Kidney (tissue), 14 donors: ENCODE results near the gene SPTLC2. TPM values are rescaled to one million over a fixed set of nuclear protein-coding genes. Genes with fewer than 3 reads are reported as not detected.
A peak's percentile ranks its signal among the peaks of the same experiment; 100 is the strongest.

ENCODE experiments used
- DNase-seq, 5 donors: peaks; one replicate each; pipeline ENCODE4 v3.0.0-alpha.2; 2013 to 2020
- FAIRE-seq: peaks from 2 replicates; lab custom pipeline; 2012; peaks lifted over from hg19 to GRCh38; lab: Jason Lieb, UNC
- H3K27ac ChIP-seq, 2 donors: one replicate each; pipeline ENCODE4 v1.7.0; 2013; ENCODE audit warnings: low read depth in 2 of 2, low read length in 2 of 2, inconsistent platforms in 1 of 2
- H3K27me3 ChIP-seq: one replicate; pipeline ENCODE4 v1.7.1; 2013; ENCODE audit warnings: low read length, inconsistent platforms; ENCODE audit not compliant: control insufficient read depth, insufficient read depth
- H3K36me3 ChIP-seq, 3 donors: one replicate each; pipeline versions ENCODE4 v1.7.0 to v1.7.1; 2013; ENCODE audit warnings: low read length in 3 of 3, control low read depth in 1 of 3, inconsistent platforms in 1 of 3; ENCODE audit not compliant: insufficient read depth in 3 of 3, control insufficient read depth in 2 of 3
- H3K4me1 ChIP-seq, 3 donors: one replicate each; pipeline versions ENCODE4 v1.7.0 to v1.7.1; 2013; ENCODE audit warnings: low read length in 3 of 3, inconsistent platforms in 1 of 3, low read depth in 1 of 3; ENCODE audit not compliant: control insufficient read depth in 2 of 3, insufficient read depth in 2 of 3
- H3K4me3 ChIP-seq, 3 donors: one replicate each; pipeline versions ENCODE4 v1.7.0 to v1.8.1; 2013; ENCODE audit warnings: low read length in 3 of 3, control low read depth in 1 of 3, inconsistent platforms in 1 of 3
- H3K9ac ChIP-seq, 3 donors: one replicate each; pipeline versions ENCODE4 v1.7.0 to v1.7.1; 2013; ENCODE audit warnings: low read length in 3 of 3, control low read depth in 1 of 3, inconsistent platforms in 1 of 3
- H3K9me3 ChIP-seq, 3 donors: one replicate each; pipeline versions ENCODE4 v1.7.0 to v1.7.1; 2013; ENCODE audit warnings: low read length in 3 of 3, control low read depth in 1 of 3, inconsistent platforms in 1 of 3; ENCODE audit not compliant: control insufficient read depth in 2 of 3, insufficient read depth in 1 of 3
- intact Hi-C: fragments of 100-400 bp; cut with DNase I; formaldehyde crosslinking; loops from one replicate; pipeline ENCODE4 v1.11.1; 2022
- polyA plus RNA-seq: library from polyadenylated mRNA; stranded (reverse); fragments of 350-450 nt; fragmentation: Illumina TruSeq; extraction: RNeasy Lipid Tissue Mini Kit (QIAGEN cat#74804); gene quantifications from one replicate; pipeline ENCODE4 v1.2.3, GENCODE V29; 2014; ENCODE audit warnings: low read depth, low replicate concordance; ENCODE audit not compliant: insufficient read depth
- total RNA-seq: library from RNA; stranded (reverse); fragmentation: NEBNext Ultra II Directional; extraction: Animal tissue kit (Norgen Biotek cat#: 25700); gene quantifications from one replicate; pipeline ENCODE4 v1.2.1, GENCODE V29; 2021
- TF ChIP-seq, protein P1 (sequence below): IDR thresholded peaks from 3 replicates; pipeline ENCODE4 v1.5.1; 2012; ENCODE audit warnings: mild to moderate bottlenecking, moderate library complexity, borderline replicate concordance; ENCODE audit not compliant: insufficient read depth; ENCODE audit errors: extremely low read depth
- donor health status: control.
- donor health status: control.
- donor health status: control.
- donor health status: control.
- donor health status: control.
- donor health status: DM: yes; HTN: yes; CAD: no.
- donor health status: Normal renal cell carcinoma (clear cell type).

The SPTLC2 gene
- total and polyA plus RNA-seq, 2 donors from 2014 or later = 17.0 to 66.1 TPM

DNA sequence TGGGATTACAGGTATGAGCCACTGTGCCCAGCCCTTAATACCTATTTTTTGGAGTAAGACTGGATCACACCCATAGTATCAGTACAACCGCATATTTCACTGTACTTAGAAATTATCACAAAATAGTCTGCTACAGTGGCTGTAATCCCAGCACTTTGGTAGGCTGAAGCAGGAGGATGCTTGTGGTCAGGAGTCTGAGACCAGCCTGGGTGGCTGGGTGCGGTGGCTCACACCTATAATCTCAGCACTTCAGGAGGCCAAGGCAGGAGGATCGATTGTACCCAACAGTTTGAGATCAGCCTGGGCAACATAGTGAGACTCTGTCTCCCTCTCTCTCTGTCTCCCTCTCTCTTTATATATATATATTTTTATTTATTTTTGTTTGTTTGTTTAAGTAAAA lies 5.9 kb downstream of the SPTLC2 start:
- no peak overlapping the region for H3K9ac ChIP-seq
- no peaks in the 10 kb centered on the region for H3K36me3 ChIP-seq
- H3K27ac ChIP-seq = no peak overlapping the region
- H3K27me3 ChIP-seq = no peaks in the 10 kb centered on the region
- intact Hi-C loops = no loop called here
- FAIRE-seq (no peak), DNase-seq (no peak)
- no peak overlapping the region for H3K4me3 ChIP-seq
- H3K4me1 ChIP-seq = peaks cover 4 to 15% (median 6%) of the 10 kb centered on the region in 3 donors
- TF ChIP-seq, protein P1, sequence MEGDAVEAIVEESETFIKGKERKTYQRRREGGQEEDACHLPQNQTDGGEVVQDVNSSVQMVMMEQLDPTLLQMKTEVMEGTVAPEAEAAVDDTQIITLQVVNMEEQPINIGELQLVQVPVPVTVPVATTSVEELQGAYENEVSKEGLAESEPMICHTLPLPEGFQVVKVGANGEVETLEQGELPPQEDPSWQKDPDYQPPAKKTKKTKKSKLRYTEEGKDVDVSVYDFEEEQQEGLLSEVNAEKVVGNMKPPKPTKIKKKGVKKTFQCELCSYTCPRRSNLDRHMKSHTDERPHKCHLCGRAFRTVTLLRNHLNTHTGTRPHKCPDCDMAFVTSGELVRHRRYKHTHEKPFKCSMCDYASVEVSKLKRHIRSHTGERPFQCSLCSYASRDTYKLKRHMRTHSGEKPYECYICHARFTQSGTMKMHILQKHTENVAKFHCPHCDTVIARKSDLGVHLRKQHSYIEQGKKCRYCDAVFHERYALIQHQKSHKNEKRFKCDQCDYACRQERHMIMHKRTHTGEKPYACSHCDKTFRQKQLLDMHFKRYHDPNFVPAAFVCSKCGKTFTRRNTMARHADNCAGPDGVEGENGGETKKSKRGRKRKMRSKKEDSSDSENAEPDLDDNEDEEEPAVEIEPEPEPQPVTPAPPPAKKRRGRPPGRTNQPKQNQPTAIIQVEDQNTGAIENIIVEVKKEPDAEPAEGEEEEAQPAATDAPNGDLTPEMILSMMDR = no peak
- no peaks in the 10 kb centered on the region for H3K9me3 ChIP-seq

DNA sequence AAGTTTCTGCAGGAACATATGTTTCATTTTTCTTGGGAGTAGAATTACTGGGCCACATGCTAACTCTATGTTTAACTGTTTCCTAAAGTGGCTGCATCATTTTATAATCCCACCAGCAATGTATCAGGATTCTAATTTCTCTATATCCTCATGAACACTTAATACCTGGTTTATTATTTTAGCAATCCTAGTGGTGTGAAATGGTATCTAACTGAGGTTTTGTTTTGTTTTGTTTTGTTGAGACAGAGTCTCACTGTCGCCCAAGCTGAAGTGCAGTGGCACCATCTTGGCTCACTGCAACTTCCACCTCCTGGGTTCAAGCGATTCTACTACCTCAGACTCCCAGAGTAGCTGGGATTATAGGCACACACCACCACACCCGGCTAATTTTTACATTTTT lies 6.5 kb downstream of the SPTLC2 start:
- intact Hi-C loops = no loop called here
- no peak overlapping the region for H3K4me3 ChIP-seq

DNA sequence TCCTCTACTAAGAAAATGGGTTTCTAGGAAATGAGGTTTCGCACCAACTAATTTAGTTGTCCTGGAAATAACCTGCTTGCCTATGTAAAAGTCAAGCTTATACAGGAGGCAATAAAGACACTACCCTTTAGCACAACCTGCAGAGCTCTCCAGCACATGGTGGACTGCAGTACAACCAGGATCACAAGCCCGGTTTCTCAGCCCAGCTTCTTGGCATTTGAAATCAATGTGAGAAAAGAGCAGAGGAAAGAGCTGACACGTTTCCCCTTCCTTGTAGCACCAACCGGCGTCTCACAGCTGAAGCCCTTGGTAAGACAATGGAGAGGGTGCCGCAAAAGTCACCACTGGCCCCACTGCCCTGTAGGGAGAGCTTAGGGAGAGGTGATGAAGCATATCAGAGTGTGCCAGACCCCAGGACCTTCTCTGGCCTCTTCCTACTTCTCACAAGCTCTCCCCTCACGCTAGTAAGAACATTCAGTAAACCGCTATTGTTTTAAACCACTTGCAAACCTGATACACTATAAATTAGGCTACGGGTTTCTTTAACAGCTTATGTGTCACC lies 8.6 kb downstream of the SPTLC2 start:
- H3K27ac ChIP-seq = no peak overlapping the region
- FAIRE-seq = no peak

More for the DNA sequence above, 6.5 kb downstream of the SPTLC2 start:
- H3K27me3 ChIP-seq = no peaks in the 10 kb centered on the region
- TF ChIP-seq, protein P1 = no peak
- H3K9ac ChIP-seq = no peak overlapping the region
- DNase-seq (no peak), FAIRE-seq (no peak)
- H3K36me3 ChIP-seq = no peaks in the 10 kb centered on the region
- no peaks in the 10 kb centered on the region for H3K9me3 ChIP-seq
- H3K4me1 ChIP-seq = peaks cover 4 to 16% (median 6%) of the 10 kb centered on the region in 3 donors
- H3K27ac ChIP-seq = no peak overlapping the region

More for the DNA sequence above, 8.6 kb downstream of the SPTLC2 start:
- Histone ChIP-seq H3K27me3 (no peaks in the 10 kb centered on the region), H3K9me3 (no peaks in the 10 kb centered on the region), H3K36me3 (no peaks in the 10 kb centered on the region), H3K9ac (no peak overlapping the region), H3K4me1 (peaks cover 0 to 22% (median 9%) of the 10 kb centered on the region in 3 donors), H3K4me3 (no peak overlapping the region)
- TF ChIP-seq, protein P1 = no peak
- intact Hi-C loops = no loop called here
- DNase-seq = peak in 2 of 5 donors; percentile 11 to 30
